GM18870 (cell line): ENCODE data around the gene C6orf62.
"Not testable (repeated sequence)": the region's sequence is repeated elsewhere in the genome, so short reads cannot be mapped to it uniquely, and the experiment has no call there.

Experiments
- ATAC-seq: cut with Tn5 transposase; IDR thresholded peaks from one replicate; pipeline ENCODE4 v1.9.1; 2021; ENCODE audit warnings: moderate library complexity; ENCODE audit not compliant: unreplicated experiment

C6orf62 gene

GRCh38 chr6:24719125-24719971 lies at the start of gene C6orf62:
TSS of gene C6orf62 (minus strand) at chr6:24719154. CDS start at chr6:24718668, 486 bp downstream.
- ATAC-seq = peak; percentile 24

- ATAC-seq = no peak
Measured at GRCh38 chr6:24768361-24768760, 49.4 kb upstream of the C6orf62 start.

DNA sequence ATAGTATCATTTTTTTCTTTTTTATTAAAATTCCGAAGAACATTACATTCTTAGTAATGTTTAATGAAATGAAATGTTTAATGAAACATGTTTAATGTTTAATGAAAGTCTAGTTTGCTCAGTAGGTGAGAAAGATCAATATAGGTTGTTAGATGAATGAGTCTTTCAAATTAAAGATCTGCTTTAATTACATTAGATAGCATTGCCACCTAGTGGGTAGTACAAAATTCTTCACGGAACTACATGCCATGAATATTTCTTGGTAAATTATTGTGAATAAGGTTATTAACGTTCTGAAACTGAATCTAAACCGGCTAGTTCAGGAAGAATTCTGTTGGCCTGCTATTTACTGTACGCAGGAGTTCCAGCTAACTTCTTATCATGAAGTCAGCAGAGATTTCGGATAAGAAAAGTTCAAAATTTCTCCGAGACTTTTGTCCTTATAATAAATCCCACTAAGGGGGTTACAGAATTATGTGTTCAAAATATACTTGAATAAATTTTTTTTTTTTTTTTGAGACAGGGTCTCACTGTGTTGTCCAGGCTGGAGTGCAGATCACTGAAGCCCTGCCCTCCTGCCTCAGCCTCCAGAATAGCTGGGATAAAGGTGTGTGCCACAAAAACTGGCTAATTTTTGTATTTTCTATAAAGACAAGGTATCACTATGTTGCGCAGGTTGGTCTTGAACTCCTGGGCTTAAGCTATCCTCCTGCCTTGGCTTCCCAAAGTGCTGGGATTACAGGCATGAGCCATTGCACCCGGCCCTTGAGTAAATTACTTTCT lies 47.9 kb upstream of the C6orf62 start:
- no peak for ATAC-seq

- not testable (repeated sequence) for ATAC-seq
Measured at GRCh38 chr6:24765968-24766367, 47.0 kb upstream of the C6orf62 start.

DNA sequence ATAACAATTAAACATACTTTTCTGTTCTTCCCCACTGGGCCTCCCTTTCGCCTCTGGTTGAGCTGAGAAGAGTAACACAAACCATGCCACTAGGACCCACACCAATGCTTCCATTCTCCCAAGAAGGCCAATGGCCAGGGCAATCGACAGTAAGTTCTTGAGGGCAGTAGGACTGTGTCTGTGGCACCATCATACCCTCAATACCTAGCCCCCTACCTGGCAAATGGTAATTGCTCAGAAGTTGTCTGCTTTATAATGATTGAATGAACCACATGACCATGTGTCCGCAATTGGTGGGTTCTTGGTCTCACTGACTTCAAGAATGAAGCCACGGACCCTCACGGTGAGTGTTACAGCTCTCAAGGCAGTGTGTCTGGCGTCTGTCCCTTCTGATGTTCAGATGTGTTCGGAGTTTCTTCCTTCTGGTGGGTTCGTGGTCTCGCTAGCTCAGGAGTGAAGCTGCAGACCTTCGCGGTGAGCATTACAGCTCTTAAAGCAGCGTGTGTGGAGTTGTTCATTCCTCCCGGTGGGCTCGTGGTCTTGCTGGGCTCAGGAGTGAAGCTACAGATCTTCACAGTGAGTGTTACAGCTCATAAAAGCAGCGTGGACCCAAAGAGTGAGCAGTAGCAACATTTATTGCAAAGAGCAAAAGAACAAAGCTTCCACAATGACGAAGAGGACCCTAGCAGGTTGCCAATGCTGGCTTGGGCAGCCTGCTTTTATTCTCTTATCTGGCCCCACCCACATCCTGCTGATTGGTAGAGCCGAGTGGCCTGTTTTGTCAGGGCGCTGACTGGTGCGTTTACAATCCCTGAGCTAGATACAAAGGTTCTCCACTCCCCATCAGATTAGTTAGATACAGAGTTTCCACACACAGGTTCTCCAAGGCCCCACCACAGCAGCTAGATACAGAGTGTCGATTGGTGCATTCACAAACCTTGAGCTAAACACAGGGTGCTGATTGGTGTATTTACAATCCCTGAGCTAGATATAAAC lies 46.2 kb upstream of the C6orf62 start:
- not testable (repeated sequence) for ATAC-seq

DNA sequence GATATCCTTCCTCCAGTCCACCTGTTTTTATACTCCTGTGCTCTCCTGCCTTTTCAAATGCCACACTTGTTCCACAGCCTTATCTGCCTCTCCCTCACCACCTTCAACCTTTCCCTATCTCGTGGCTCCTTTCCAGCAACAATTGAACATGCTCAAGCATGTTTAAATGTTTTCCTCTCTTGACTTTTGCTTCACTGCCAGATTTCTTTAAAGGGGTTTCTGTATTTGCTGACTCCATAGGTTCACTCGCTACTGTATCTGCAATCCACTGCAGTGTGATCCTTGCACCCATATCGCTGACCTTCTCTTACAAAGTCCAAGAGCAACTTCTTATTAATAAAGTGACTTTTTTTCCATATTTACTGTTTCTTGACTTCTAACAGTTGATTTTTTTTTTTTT lies 44.6 kb upstream of the C6orf62 start:
- ATAC-seq = no peak

GRCh38 chr6:24761851-24762250 lies 42.9 kb upstream of the C6orf62 start:
- ATAC-seq = no peak

- no peak for ATAC-seq
Measured at GRCh38 chr6:24761193-24761835, 42.4 kb upstream of the C6orf62 start.

GRCh38 chr6:24760210-24760609 lies 41.3 kb upstream of the C6orf62 start:
- no peak for ATAC-seq

DNA sequence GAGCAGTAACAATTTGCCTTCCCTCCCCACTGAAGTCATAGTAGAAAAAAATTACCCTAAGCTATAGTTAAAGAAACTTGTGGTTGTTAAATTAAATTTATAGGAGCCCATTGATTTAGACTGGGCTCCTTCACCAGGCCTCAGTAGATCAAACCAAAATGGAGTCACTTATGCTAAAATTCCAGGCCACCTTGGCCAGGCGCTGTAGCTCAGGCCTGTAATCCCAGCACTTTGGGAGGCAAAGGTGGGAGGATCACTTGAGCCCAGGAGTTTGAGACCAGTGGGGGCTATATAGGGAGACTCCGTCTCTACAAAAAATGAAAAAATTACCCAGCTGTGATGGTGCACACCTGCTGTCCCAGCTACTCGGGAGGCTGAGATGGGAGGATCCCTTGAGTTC lies 40.8 kb upstream of the C6orf62 start:
- no peak for ATAC-seq

GRCh38 chr6:24757611-24758010 lies 38.7 kb upstream of the C6orf62 start:
- ATAC-seq = no peak

- ATAC-seq = no peak
Measured at GRCh38 chr6:24755279-24755678, 36.3 kb upstream of the C6orf62 start.

DNA sequence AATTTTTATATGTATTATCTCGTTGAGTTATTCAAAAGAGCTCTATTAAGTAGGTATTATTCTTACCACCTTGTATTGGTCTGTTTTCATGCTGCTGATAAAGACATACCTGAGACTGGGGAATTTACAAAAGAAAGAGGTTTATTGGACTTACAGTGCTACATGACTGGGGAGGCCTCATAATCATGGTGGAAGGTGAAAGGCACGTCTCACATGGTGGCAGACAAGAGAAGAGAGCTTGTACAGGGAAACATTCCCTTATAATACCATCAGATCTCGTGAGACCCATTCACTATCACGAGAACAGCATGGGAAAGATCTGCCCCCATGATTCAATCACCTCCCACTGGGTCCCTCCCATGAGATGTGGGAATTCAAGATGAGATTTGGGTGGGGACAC lies 35.4 kb upstream of the C6orf62 start:
- ATAC-seq = not testable (repeated sequence)

GRCh38 chr6:24753545-24753944 lies 34.6 kb upstream of the C6orf62 start:
- ATAC-seq = no peak

DNA sequence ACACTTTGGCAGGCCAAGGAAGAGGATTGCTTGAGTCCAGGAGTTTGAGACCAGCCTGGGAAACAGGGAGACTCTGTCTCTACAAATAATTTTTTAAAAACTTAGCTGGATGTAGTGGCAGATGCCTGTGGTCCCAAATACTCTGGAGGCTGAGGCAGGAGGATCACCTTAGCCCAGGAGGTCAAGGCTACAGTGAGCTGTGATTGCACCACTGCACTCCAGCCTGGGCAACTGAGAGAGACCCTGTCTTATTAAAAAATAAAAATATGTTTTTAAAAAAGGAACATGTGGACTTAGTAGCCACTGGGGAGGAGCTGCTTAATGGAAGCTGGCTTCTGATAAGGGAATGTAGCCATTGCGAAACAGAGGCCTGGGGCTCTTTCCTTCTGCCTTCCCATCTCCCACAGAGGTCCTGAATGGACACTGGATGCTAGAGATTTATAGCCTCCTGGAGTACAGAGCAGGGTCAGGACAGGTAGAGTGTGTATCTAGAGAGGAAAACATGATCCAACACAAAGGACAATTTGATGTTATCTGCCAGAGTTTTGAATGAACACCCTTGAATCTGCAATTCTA lies 34.1 kb upstream of the C6orf62 start:
- ATAC-seq = no peak

- ATAC-seq = no peak
Measured at GRCh38 chr6:24752503-24752902, 33.5 kb upstream of the C6orf62 start.

- ATAC-seq = not testable (repeated sequence)
Measured at GRCh38 chr6:24750878-24751277, 31.9 kb upstream of the C6orf62 start.

- ATAC-seq = no peak
Measured at GRCh38 chr6:24749297-24749696, 30.3 kb upstream of the C6orf62 start.

- no peak for ATAC-seq
Measured at GRCh38 chr6:24744911-24745310, 26.0 kb upstream of the C6orf62 start.

GRCh38 chr6:24743944-24744335 lies 25.0 kb upstream of the C6orf62 start:
- no peak for ATAC-seq
